Endothelial cell of umbilical vein (primary cell): ENCODE measurements around the gene MESP2. TPM values are rescaled to one million over a fixed set of nuclear protein-coding genes. Genes with fewer than 3 reads are reported as not detected.

Experiments used
- BruUV-seq: library from RNA; stranded (reverse); fragments of 400-500 nt; replicated peaks from 2 replicates; lab custom pipeline; 2021; lab: Mats Ljungman, UMichigan
- CTCF ChIA-PET: fragments of 300-600, 350-600 bp; sonication (Branson Sonifier 250); formaldehyde crosslinking; loops from one replicate; lab custom pipeline; 2021; ENCODE audit warnings: antibody characterized with exemption, inconsistent platforms; lab: Charles Lee
- POLR2A ChIA-PET: fragments of 300-600, 350-600 bp; sonication (Branson Sonifier 250); formaldehyde crosslinking; loops from one replicate; lab custom pipeline; 2021; ENCODE audit warnings: antibody characterized with exemption, inconsistent platforms; lab: Charles Lee
- DNase-seq: peaks from one replicate; pipeline ENCODE4 v3.0.0-alpha.2; 2011; ENCODE audit warnings: low read depth, low spot score
- FAIRE-seq: peaks from 2 replicates; lab custom pipeline; 2011; peaks lifted over from hg19 to GRCh38; lab: Jason Lieb, UNC
- H2AFZ ChIP-seq: 2 replicates; pipeline ENCODE4 v1.6.0; 2012; ENCODE audit warnings: low read depth, low read length, control low read depth, inconsistent platforms
- H3K27ac ChIP-seq: 2 replicates; pipeline ENCODE4 v1.5.1; 2011; ENCODE audit warnings: low read depth, mild to moderate bottlenecking, control low read depth, low read length, moderate library complexity; ENCODE audit not compliant: insufficient read depth
- H3K27me3 ChIP-seq, 2 experiments: 2 replicates each; pipeline versions ENCODE4 v1.6.0 to v1.6.1; 2011; ENCODE audit warnings: low read length in 2 of 2, mixed read lengths in 1 of 2; ENCODE audit not compliant: control insufficient read depth in 2 of 2, insufficient read depth in 2 of 2
- H3K36me3 ChIP-seq, 2 experiments: 2 replicates in 1 of 2; 3 replicates in 1 of 2; pipeline ENCODE4 v1.5.1; 2011; ENCODE audit warnings: low read length in 2 of 2, mild to moderate bottlenecking in 1 of 2, moderate library complexity in 1 of 2; ENCODE audit not compliant: control insufficient read depth in 2 of 2, insufficient read depth in 2 of 2; ENCODE audit errors: extremely low read depth in 1 of 2
- H3K4me1 ChIP-seq: 3 replicates; pipeline ENCODE4 v1.5.1; 2011; ENCODE audit warnings: mild to moderate bottlenecking, low read length; ENCODE audit not compliant: control insufficient read depth, insufficient read depth; ENCODE audit errors: extremely low read depth
- H3K4me2 ChIP-seq: 2 replicates; pipeline ENCODE4 v1.6.1; 2011; ENCODE audit warnings: low read length, control low read depth, mixed read lengths; ENCODE audit not compliant: insufficient read depth
- H3K4me3 ChIP-seq, 3 experiments: fragments of 200-600 bp in 1 of 3; sonication (generic), shearing (Covaris generic) in 1 of 3; replicated peaks in 1 of 3; 2 replicates each; pipeline ENCODE4 v1.5.1; 2011 to 2016; ENCODE audit warnings: control low read depth in 3 of 3, low read length in 3 of 3, mild to moderate bottlenecking in 2 of 3, inconsistent platforms in 1 of 3, low read depth in 1 of 3, moderate library complexity in 1 of 3; ENCODE audit not compliant: insufficient read depth in 1 of 3
- H3K79me2 ChIP-seq: 2 replicates; pipeline ENCODE4 v1.6.0; 2012; ENCODE audit warnings: low read length, inconsistent platforms; ENCODE audit not compliant: control insufficient read depth, insufficient read depth
- H3K9ac ChIP-seq: replicated peaks from 2 replicates; pipeline ENCODE3; 2011; ENCODE audit warnings: low read length, control low read depth; ENCODE audit not compliant: insufficient read depth; ENCODE audit errors: extremely low read depth
- H3K9me1 ChIP-seq: replicated peaks from 3 replicates; pipeline ENCODE4 v1.6.0; 2011; ENCODE audit warnings: mild to moderate bottlenecking, low read length; ENCODE audit not compliant: control insufficient read depth, insufficient read depth; ENCODE audit errors: extremely low read depth
- H3K9me3 ChIP-seq: replicated peaks from 2 replicates; pipeline ENCODE4 v1.5.1; 2012; ENCODE audit warnings: low read length, inconsistent platforms; ENCODE audit not compliant: control insufficient read depth, insufficient read depth
- H4K20me1 ChIP-seq: replicated peaks from 2 replicates; pipeline ENCODE3; 2011; ENCODE audit warnings: mild to moderate bottlenecking, low read length; ENCODE audit not compliant: control insufficient read depth, insufficient read depth; ENCODE audit errors: extremely low read depth
- CTCF ChIP-seq, 2 donors: IDR thresholded peaks; 1 replicate in 1 of 2; 2 replicates in 1 of 2; pipeline ENCODE4 v1.5.1; 2011; ENCODE audit warnings: low read length in 2 of 2, mild to moderate bottlenecking in 2 of 2, moderate library complexity in 2 of 2, control low read depth in 1 of 2, inconsistent platforms in 1 of 2, low read depth in 1 of 2; ENCODE audit not compliant: insufficient read depth in 1 of 2; ENCODE audit errors: extremely low read depth in 1 of 2
- EZH2 ChIP-seq: IDR thresholded peaks from 2 replicates; pipeline ENCODE4 v1.6.1; 2012; ENCODE audit warnings: borderline replicate concordance, low read depth, mild to moderate bottlenecking, moderate library complexity, low read length, inconsistent platforms; ENCODE audit not compliant: severe bottlenecking
- FOS ChIP-seq: IDR thresholded peaks from 2 replicates; pipeline ENCODE4 v1.6.1; 2011; ENCODE audit warnings: mild to moderate bottlenecking, low read length, moderate library complexity, borderline replicate concordance; ENCODE audit not compliant: insufficient read depth
- GATA2 ChIP-seq: IDR thresholded peaks from 2 replicates; pipeline ENCODE4 v1.7.0; 2011; ENCODE audit warnings: low read depth, mild to moderate bottlenecking, moderate library complexity, mixed read lengths, low read length; ENCODE audit not compliant: insufficient read length, insufficient read depth
- JUN ChIP-seq: IDR thresholded peaks from 2 replicates; pipeline ENCODE4 v1.6.1; 2011; ENCODE audit warnings: borderline replicate concordance, low read depth; ENCODE audit not compliant: insufficient read length, insufficient read depth
- MAX ChIP-seq: IDR thresholded peaks from 2 replicates; pipeline ENCODE4 v1.6.1; 2011; ENCODE audit not compliant: insufficient read depth, insufficient read length
- MYC ChIP-seq: IDR thresholded peaks from one replicate; pipeline ENCODE4 v1.6.1; 2011; ENCODE audit warnings: mild to moderate bottlenecking, low read depth, low read length
- POLR2A ChIP-seq: IDR thresholded peaks from 2 replicates; pipeline ENCODE4 v1.6.1; 2012; ENCODE audit warnings: low read depth, mild to moderate bottlenecking, control low read depth, low read length
- POLR2AphosphoS5 ChIP-seq: IDR thresholded peaks from 2 replicates; pipeline ENCODE4 v1.6.1; 2012; ENCODE audit warnings: low read depth, mild to moderate bottlenecking, control low read depth, low read length, moderate library complexity; ENCODE audit not compliant: insufficient read depth
- dilution Hi-C: fragments of 300-500 bp; cut with MboI; formaldehyde crosslinking; loops from one replicate; pipeline ENCODE4 v1.15.0; 2019; ENCODE audit warnings: low sequenced_read_pairs; ENCODE audit not compliant: extremely low pct_ligation_motif_present
- intact Hi-C: fragments of 100-400 bp; cut with micrococcal nuclease; formaldehyde crosslinking; loops from one replicate; pipeline ENCODE4 v1.10.0; 2022
- polyA plus RNA-seq, 4 experiments: library from polyadenylated mRNA; depleted of rRNA in 3 of 4; stranded (reverse) in 3 of 4; unstranded in 1 of 4; fragments of >200 nt; gene quantifications; 2 replicates each; pipeline versions ENCODE4 v1.2.1 to v1.2.3, GENCODE V29; 2011 to 2012; ENCODE audit warnings: missing spikeins in 1 of 4
- total RNA-seq: library from RNA; stranded (reverse); gene quantifications from 2 replicates; pipeline ENCODE4 v1.2.3, GENCODE V29; 2021

The MESP2 gene
- total and polyA plus RNA-seq, 2 donors (not counting 3 experiments of a cell fraction or from before 2014, with no cell fraction given): 0.42 to 0.43 TPM

- Histone ChIP-seq H3K4me2 (no peak overlapping the region), H3K4me3 (no peak overlapping the region), H3K9ac (no peak overlapping the region), H4K20me1 (no peaks in the 10 kb centered on the region), H3K79me2 (no peaks in the 10 kb centered on the region), H3K36me3 (no peaks in the 10 kb centered on the region), H3K27me3 (no peaks in the 10 kb centered on the region), H3K9me3 (no peaks in the 10 kb centered on the region), H3K9me1 (no peaks in the 10 kb centered on the region), H3K27ac (no peak overlapping the region), H2AFZ (no peak overlapping the region), H3K4me1 (no peaks in the 10 kb centered on the region)
- FAIRE-seq (peak; percentile 75), DNase-seq (peak; percentile 40)
- no TSS peak for BruUV-seq
- ChIA-PET POLR2A (no interaction called here), CTCF (interaction anchor here (0.8 to 4.8 kb wide), 4 partner anchors 9 to 118 kb away, joined by 3 to 36 read pairs (median 10); no protein-coding TSS in a partner anchor)
- intact Hi-C loops: no loop called here
- no peak for TF ChIP-seq JUN
- TF ChIP-seq FOS: peak; percentile 9
- TF ChIP-seq CTCF (IDR thresholded peaks at IDR 0.05; ENCODE audit: extremely low read depth in 1 of 2, insufficient read depth in 1 of 2, low read depth in 1 of 2, low read length in 2 of 2): no peak
- TF ChIP-seq GATA2: peak; percentile 68
- no peak for TF ChIP-seq MAX
- no peak for TF ChIP-seq POLR2A
- TF ChIP-seq EZH2: no peak
- TF ChIP-seq MYC: no peak
- no peak for TF ChIP-seq POLR2AphosphoS5
- dilution Hi-C loops: loop anchor here (25.0 kb wide), 1 partner anchor 92 kb away; no protein-coding TSS in a partner anchor
Observed at GRCh38 chr15:89770041-89770440, 6.1 kb upstream of the MESP2 start.
